ENCODE results near the gene PACC1.

PACC1 gene

DNA sequence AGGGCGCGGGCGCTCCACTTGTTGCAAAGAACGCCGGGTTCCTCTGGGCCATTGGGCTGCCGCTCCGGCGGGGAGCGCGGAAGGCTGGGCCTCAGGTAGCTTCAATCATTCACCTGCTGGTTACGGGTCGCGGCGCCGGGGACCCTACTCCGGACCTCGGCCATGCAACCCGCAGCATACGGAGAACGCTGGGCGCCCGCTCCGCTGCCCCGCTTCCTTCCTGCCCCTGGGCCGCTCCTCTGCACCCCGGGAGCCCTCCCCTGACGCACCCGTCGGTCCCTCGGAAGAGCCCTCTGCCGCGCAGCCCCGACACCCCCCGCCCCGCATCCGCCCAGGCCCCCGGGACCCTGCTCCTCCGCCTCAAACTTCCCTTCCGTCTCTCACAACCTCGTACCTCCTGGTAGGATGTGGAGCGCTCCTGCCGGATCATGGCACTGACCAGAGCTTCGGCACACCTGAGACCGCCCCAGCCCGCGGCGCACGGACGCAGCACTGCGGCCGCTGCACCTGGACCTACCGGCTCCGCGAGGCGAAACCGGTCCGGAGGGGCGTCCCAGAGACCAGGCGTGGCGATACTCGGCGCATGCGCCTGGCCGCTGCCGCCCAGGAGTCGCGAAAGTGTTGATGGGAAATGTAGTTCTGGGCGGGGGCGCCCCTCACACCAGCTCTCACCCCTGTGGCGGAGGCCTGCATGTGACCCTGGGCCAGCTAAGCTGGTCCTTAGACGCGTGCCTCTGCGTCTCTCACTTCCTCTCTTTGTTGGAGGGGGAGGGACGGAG, at the start of gene PACC1:
Gene PACC1, minus strand, starts transcription at position 559 of the 779 bp plus-strand sequence. Its CDS starts 129 bp downstream, at position 430.
- DNase-seq = peak; percentile 91 to 92

DNA sequence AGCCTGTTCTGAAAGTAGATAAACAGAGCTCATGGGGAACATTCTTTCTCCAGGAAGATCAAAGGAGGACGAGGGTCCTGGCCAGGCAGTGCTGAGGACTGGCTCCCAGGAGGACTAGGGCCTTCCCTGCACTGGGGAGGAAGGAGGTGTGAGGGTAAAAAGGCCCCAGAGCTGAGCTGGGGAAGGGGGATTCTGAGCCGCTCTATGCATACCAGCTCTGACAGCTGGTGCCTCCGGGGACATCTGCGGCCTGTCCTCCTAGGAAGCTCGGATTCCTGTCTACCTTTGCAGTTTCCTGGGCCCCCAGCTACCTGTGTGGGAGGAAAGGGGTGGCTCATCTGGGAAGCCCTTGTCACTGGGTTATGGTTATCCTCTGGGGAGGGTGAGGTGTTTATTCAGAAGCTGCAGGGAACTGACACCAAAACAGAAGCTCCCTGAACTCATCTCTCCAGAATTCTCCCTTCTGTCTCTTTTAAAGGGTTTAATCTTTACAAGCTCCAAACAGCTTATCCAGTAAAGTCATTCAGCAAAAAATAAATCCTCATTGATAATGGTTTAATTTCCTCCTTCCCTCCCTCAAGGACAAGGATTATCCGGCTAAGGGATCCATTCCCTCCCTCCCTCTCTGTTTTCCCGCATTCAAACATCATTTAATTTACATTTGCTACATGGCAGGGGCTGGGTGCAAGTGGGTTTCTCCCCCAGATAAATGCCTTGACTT, 49.0 kb upstream of the PACC1 start:
- no peak for DNase-seq

GRCh38 chr1:212461916-212462660, 47.4 kb upstream of the PACC1 start:
- DNase-seq = no peak

- DNase-seq = no peak
Measured at GRCh38 chr1:212460376-212460775, 45.7 kb upstream of the PACC1 start.

DNA sequence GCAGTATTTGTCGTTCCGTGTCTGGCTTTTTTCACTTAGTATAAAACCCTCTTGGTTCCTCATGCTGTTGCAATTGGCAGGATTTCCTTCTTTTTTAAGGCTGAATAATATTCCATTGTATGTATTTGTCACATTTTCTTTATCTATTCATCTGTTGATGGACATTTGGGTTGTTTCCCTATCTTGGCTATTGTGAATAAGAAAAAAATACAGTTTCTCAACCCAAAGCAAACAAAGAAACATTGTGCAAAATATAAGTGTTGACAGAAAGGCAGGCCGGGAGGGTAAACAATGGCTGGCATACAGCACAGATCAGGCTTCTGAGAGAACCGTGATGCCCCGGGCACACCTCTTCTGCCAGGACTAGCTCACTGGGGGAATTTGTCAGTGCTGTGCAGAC, 45.0 kb upstream of the PACC1 start:
- no peak for DNase-seq

- DNase-seq = no peak
Measured at GRCh38 chr1:212458817-212459216, 44.1 kb upstream of the PACC1 start.

DNA sequence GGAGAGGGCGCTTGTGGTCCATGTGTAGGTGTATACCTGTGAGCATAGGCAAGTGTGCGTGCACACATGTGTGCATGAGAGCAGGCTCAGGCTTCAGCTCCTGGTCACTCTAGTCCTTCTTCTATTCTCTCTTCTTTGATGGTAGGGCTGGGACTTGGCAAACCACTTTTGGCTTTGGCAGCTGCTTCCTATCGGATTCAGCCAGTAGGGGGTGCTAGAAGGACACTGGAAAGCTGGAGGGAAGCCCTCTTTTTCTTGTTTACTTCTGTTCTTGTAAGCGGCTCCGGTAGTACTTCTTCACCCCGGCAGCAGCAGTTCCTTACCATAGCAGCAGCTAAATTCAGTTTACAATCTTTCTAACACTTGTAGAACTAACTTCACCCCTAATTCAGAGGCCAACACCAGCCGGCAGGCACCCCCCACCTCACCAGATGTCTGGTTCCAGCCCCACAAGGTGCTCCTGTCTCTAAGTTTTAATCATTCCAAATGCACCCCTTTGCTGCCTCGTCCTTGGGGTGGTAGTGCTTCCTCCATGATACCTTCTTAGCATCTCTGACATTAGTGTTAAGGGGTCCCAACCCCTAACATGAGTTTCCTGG, 43.2 kb upstream of the PACC1 start:
- peak in 1 of 2 experiments; percentile 31 for DNase-seq

DNA sequence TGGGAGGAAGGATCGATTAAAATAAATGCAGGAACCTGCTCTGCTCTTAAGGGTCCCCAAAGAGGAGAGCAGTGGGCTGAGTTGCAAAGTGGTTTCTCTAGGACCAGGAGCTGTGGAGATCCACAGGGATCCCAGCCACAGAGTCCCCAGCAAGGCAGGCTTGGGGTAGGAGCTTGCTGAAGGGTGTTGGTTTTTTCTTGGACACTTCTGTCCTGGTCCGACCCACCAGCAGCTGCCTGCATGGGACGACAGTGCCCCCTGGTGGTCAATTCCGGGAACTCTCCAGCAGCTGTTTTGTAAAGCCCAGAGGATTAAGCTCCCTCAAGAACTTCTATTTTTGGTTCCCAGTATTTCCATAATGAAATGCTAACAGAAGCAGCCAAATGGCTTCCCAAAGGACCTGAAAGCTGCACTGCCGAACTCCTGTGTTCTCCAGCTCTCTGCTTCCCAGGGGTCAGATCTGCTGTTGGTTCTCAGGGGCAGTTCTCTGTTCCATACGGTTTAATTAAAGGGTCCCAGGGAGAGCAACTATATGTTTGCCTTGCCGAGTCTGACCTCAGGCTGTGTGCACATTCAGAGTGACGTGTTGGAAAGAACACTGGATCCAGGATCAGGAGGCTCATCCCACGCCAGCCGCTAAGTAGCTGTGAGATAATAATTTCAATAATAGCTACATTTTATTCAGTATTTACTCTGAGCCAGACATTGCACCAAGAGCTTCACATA, 41.3 kb upstream of the PACC1 start:
- peak; percentile 31 to 74 for DNase-seq

DNA sequence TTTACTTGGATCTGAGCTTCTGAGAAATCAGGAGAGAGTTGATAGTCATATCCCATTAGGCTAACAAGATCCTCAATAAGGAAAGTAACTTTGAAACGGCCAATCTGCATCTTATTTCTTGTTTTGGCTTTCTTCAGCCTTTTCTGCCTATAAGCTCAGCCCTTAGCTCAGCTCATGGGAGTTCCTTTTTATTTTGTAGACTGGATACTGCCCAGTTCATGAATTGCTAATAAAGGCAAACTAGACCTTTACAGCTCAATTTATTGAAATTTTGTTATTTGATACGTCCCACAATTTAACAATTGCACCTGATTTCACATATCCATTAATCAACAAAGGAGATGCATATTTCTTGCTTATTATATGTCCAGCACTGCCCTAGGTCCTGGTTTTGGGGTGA, 40.7 kb upstream of the PACC1 start:
- no peak for DNase-seq

DNA sequence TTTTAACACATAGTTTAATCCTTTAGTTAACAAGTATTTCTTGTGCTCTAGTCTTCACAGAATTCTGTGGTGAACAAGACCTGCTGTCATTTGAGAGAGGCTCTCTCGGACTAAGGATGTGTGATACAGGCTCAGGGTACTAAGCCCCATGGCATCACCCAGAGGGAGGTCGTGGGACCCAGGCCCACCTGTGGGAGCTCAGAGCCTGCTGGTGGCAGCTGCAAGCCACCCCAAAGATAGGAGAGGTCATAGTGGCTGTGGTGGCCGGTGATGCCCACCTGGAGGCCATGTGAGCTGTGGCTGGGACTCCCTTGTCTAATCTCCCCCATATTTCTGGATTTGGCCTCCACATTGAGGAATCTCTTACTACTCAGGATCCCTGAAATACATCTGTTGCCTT, 40.1 kb upstream of the PACC1 start:
- no peak for DNase-seq

GRCh38 chr1:212453156-212453857, 38.6 kb upstream of the PACC1 start:
- no peak for DNase-seq

- DNase-seq = no peak
Measured at GRCh38 chr1:212452323-212453155, 37.9 kb upstream of the PACC1 start.

DNA sequence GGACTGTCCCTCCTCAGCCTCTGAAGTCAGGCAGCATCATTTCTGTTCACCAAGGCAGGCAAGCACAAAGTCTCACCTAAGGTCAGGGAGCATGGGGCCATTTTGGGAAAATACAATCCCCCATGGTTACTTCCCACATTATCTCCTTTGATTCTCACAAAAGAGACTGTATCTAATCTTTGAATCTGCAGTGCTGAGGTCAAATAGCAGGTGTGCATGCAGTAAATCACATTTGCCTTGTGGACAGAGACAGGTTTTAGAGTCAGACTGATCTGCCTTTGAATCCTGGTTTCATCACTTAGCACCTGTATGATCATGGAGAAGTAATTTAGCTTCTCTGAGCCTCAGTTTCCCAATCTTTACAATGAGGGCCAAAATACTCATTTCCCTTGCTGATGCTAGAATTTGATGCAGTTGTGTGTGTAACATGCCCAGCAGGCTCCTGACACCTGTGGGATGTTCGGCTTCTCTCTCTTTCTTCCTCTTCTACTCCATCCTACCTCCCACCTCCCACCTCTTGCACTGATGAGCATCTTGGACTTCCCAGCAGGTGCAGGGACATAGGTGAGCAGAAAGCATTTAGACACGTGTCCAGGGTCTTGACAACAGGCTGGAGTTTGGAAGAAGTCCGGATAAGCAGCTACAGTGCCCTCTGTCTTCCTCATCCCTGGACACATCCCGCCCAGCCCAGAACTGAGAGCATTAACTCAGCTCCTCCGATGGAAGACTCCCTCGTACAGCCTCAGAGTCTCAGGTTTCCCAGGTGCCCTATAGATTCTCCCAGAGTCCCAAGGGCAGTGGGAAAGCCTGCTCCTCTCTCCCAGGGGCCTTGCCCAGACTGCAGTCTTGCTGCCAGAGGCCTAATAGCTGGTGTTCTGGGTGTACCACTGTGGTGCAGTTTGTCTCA, 37.0 kb upstream of the PACC1 start:
- no peak for DNase-seq

DNA sequence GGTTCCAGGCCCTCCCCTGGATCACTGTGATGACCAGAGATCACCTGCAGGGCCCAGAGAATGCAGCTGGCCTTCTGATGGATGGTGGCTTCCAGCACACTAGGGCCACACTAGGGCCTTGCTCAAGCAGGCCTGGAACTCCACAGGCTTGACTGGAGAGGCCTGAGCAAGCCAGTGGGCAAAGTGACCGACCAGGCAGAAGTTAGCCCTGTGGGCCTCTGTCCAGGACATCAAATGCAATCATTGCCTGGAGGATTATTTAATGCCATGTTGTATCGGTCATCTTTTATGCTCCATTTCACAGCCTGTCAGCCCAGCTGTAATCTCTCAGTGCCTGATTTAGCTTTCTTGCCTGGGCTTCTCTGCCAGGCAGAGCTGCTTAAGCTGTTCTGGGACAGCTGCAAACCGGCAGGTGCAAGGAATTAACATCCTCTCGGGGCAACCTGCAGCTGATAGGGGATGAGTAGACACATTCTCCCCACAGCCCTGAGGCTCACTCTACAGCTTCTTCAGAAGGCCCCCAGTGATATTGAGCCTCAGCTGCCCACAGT, 35.7 kb upstream of the PACC1 start:
- DNase-seq = no peak

GRCh38 chr1:212447478-212447877, 32.8 kb upstream of the PACC1 start:
- DNase-seq = no peak

GRCh38 chr1:212446333-212446732, 31.6 kb upstream of the PACC1 start:
- no peak for DNase-seq

GRCh38 chr1:212442408-212442807, 27.7 kb upstream of the PACC1 start:
- no peak for DNase-seq

GRCh38 chr1:212440419-212440818, 25.7 kb upstream of the PACC1 start:
- DNase-seq = no peak

DNA sequence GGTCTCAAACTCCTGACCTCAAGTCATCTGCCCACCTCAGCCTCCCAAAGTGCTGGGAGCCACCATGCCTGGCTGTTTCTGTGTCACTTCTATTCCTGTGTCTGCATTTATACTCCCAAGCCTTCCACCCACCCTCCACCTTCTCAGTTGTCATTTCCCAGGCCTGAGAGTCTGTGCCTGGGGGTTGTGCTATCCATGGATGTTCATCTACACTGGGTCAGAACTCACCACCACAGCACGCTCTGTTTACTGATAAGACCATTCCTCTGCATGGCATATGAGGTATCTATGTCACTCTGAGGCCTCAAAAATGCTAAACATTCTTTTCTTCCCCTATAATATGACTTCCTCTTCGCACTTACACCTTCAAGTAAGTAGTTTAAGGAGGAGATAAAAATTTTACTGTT, 24.1 kb upstream of the PACC1 start:
- no peak for DNase-seq
